K562 (cell line): ENCODE results near the gene NR3C2. TPM values are rescaled to one million over a fixed set of nuclear protein-coding genes. Genes with fewer than 3 reads are reported as not detected.

Experiments
- ATAC-seq: fragments of 200-7000 bp; cut with Tn5 transposase; 3 replicates; pipeline ENCODE4 v1.9.1; 2020; ENCODE audit warnings: moderate library complexity
- BruUV-seq: library from RNA; stranded (reverse); fragments of 400-500 nt; replicated peaks from 2 replicates; lab custom pipeline; 2021; lab: Mats Ljungman, UMichigan
- CTCF ChIA-PET: fragments of 300-600 bp; formaldehyde crosslinking; extraction: SDS; loops from one replicate; lab custom pipeline; 2021; ENCODE audit warnings: low intra/inter-chr PET ratio; lab: Yijun Ruan, JAX
- POLR2A ChIA-PET: fragments of 300-600, 350-650 bp; sonication (Branson Sonifier 250); formaldehyde crosslinking; extraction: SDS; loops from one replicate; lab custom pipeline; 2021; ENCODE audit warnings: antibody characterized with exemption, inconsistent platforms; lab: Yijun Ruan, JAX
- DNase-seq, 4 experiments: peaks; one replicate each; pipeline versions ENCODE4 v3.0.0 to v3.0.0-alpha.2; 2011 to 2018; ENCODE audit warnings: low spot score in 3 of 4, mixed read lengths in 3 of 4; ENCODE audit errors: extremely low read depth in 1 of 4
- FAIRE-seq: peaks from 2 replicates; lab custom pipeline; 2011; peaks lifted over from hg19 to GRCh38; lab: Jason Lieb, UNC
- H2AFZ ChIP-seq: 2 replicates; pipeline ENCODE4 v1.6.0; 2011; ENCODE audit warnings: low read depth, low read length, control low read depth, inconsistent platforms
- H3K27ac ChIP-seq: fragments of 200-600 bp; 3 replicates; pipeline ENCODE4 v1.8.0; 2011; ENCODE audit warnings: low read depth, mild to moderate bottlenecking, control low read depth, inconsistent platforms, low read length, moderate library complexity, mixed read lengths; ENCODE audit errors: extremely low read depth
- H3K27me3 ChIP-seq, 2 experiments: fragments of 300-600 bp in 1 of 2; 2 replicates in 1 of 2; 3 replicates in 1 of 2; pipeline versions ENCODE4 v1.6.0 to v1.8.0; 2011; ENCODE audit warnings: inconsistent platforms in 2 of 2, low read length in 2 of 2, mild to moderate bottlenecking in 1 of 2, mixed read lengths in 1 of 2, moderate library complexity in 1 of 2; ENCODE audit not compliant: control insufficient read depth in 2 of 2, insufficient read depth in 2 of 2
- H3K36me3 ChIP-seq: fragments of 300-600 bp; 3 replicates; pipeline ENCODE4 v1.8.0; 2011; ENCODE audit warnings: mild to moderate bottlenecking, low read length, inconsistent platforms; ENCODE audit not compliant: control insufficient read depth, insufficient read depth
- H3K4me1 ChIP-seq, 2 experiments: fragments of 200-600 bp in 1 of 2; replicated peaks in 1 of 2; 2 replicates in 1 of 2; 3 replicates in 1 of 2; pipeline versions ENCODE4 v1.5.1 to v1.8.0; 2011; ENCODE audit warnings: inconsistent platforms in 2 of 2, low read length in 2 of 2, mild to moderate bottlenecking in 1 of 2, mixed read lengths in 1 of 2, moderate library complexity in 1 of 2; ENCODE audit not compliant: control insufficient read depth in 2 of 2, insufficient read depth in 2 of 2
- H3K4me2 ChIP-seq: 2 replicates; pipeline ENCODE4 v1.6.1; 2011; ENCODE audit warnings: low read length, control low read depth, inconsistent platforms, mixed read lengths; ENCODE audit not compliant: insufficient read depth
- H3K4me3 ChIP-seq: fragments of 200-600 bp; sonication (generic), shearing (Covaris generic); 2 replicates; pipeline ENCODE4 v1.5.1; 2016; ENCODE audit warnings: control low read depth, inconsistent platforms
- H3K79me2 ChIP-seq: fragments of 200-600 bp; 3 replicates; pipeline ENCODE4 v1.8.0; 2011; ENCODE audit warnings: low read length, inconsistent platforms; ENCODE audit not compliant: control insufficient read depth, insufficient read depth
- H3K9ac ChIP-seq, 2 experiments: 2 replicates each; pipeline versions ENCODE4 v1.6.0 to v1.6.1; 2011; ENCODE audit warnings: low read depth in 2 of 2, low read length in 2 of 2, control low read depth in 1 of 2, inconsistent platforms in 1 of 2, mild to moderate bottlenecking in 1 of 2, mixed read lengths in 1 of 2; ENCODE audit not compliant: insufficient read depth in 1 of 2
- H3K9me1 ChIP-seq: one replicate; pipeline ENCODE4 v1.6.0; 2011; ENCODE audit warnings: inconsistent platforms, mild to moderate bottlenecking, low read length, moderate library complexity; ENCODE audit not compliant: control insufficient read depth, insufficient read depth
- H3K9me3 ChIP-seq: replicated peaks from 2 replicates; pipeline ENCODE4 v1.5.1; 2011; ENCODE audit warnings: low read depth, low read length, inconsistent platforms; ENCODE audit not compliant: control insufficient read depth, insufficient read depth
- H4K20me1 ChIP-seq: replicated peaks from 2 replicates; pipeline ENCODE4 v1.6.1; 2011; ENCODE audit warnings: low read length, inconsistent platforms, mixed read lengths; ENCODE audit not compliant: control insufficient read depth, insufficient read depth
- C11orf30 ChIP-seq: fragments of 450-650 bp; IDR thresholded peaks from 2 replicates; pipeline ENCODE4 v1.6.1; 2016; ENCODE audit warnings: low read depth, mild to moderate bottlenecking
- FOSL1 ChIP-seq: fragments of 200-800 bp; sonication (Bioruptor generic); conservative IDR thresholded peaks from 2 replicates; pipeline ENCODE4 v1.6.1; 2016; ENCODE audit warnings: missing genetic modification characterization, missing compliant biosample characterization
- HCFC1 ChIP-seq: IDR thresholded peaks from 2 replicates; pipeline ENCODE4 v1.6.1; 2012; ENCODE audit warnings: low read depth, low read length, improper control_type of control experiment
- JUND ChIP-seq, 2 experiments: IDR thresholded peaks; 2 replicates in 1 of 2; 3 replicates in 1 of 2; pipeline ENCODE4 v1.6.1; 2011; ENCODE audit warnings: borderline replicate concordance in 2 of 2, low read depth in 2 of 2, low read length in 2 of 2, improper control_type of control experiment in 1 of 2, missing biosample characterization in 1 of 2, missing genetic modification characterization in 1 of 2, missing genetic modification reagents in 1 of 2
- NFIC ChIP-seq: fragments of 450-650 bp; IDR thresholded peaks from 2 replicates; pipeline ENCODE4 v1.6.1; 2017; ENCODE audit warnings: mild to moderate bottlenecking, inconsistent platforms
- NFIX ChIP-seq: fragments of 250-450 bp; sonication (Bioruptor Pico); IDR thresholded peaks from 2 replicates; pipeline ENCODE4 v1.4.0; 2020; ENCODE audit warnings: low read depth, mild to moderate bottlenecking, moderate library complexity
- RAD21 ChIP-seq, 2 experiments: fragments of 250-450 bp in 1 of 2; fragments of 450-650 bp in 1 of 2; sonication (Bioruptor Pico) in 1 of 2; formaldehyde crosslinking in 1 of 2; IDR thresholded peaks in 1 of 2; conservative IDR thresholded peaks in 1 of 2; 2 replicates each; pipeline versions ENCODE4 v1.4.0 to v1.8.0; 2020 to 2022; ENCODE audit warnings: mild to moderate bottlenecking in 2 of 2, moderate library complexity in 1 of 2
- RB1 ChIP-seq: fragments of 450-650 bp; IDR thresholded peaks from 2 replicates; pipeline ENCODE4 v1.6.1; 2017; ENCODE audit warnings: low read depth, mild to moderate bottlenecking
- SETDB1 ChIP-seq: IDR thresholded peaks from one replicate; pipeline ENCODE4 v1.6.1; 2012; ENCODE audit warnings: low read length, control low read depth, inconsistent platforms
- SMAD1 ChIP-seq: fragments of 150-350 bp; IDR thresholded peaks from 2 replicates; pipeline ENCODE4 v1.6.1; 2014; ENCODE audit warnings: low read length, low read depth; ENCODE audit not compliant: partially characterized antibody
- SMC3 ChIP-seq: conservative IDR thresholded peaks from 2 replicates; pipeline ENCODE4 v1.6.1; 2011; ENCODE audit warnings: low read depth, low read length, improper control_type of control experiment; ENCODE audit not compliant: insufficient read depth
- SPI1 ChIP-seq: IDR thresholded peaks from 2 replicates; pipeline ENCODE4 v1.6.1; 2011; ENCODE audit warnings: low read depth, low read length, control low read depth, borderline replicate concordance
- TBL1XR1 ChIP-seq, 2 experiments: IDR thresholded peaks; 2 replicates each; pipeline ENCODE4 v1.6.1; 2012; ENCODE audit warnings: improper control_type of control experiment in 2 of 2, low read length in 2 of 2, mild to moderate bottlenecking in 1 of 2
- ZNF444 ChIP-seq: fragments of 250-450 bp; sonication (Bioruptor Pico); IDR thresholded peaks from 2 replicates; pipeline ENCODE4 v1.4.0; 2020; ENCODE audit warnings: mild to moderate bottlenecking, moderate library complexity
- WGBS: fragments of 100-300 bp; shearing (Covaris generic); methylation state at CpG from one replicate; pipeline ENCODE4 v1.1.6; 2016; ENCODE audit warnings: low coverage, mixed read lengths; ENCODE audit not compliant: insufficient coverage; ENCODE audit errors: missing lambda C conversion rate; 5-methylcytosine and 5-hydroxymethylcytosine counted together
- in situ Hi-C: fragments of 300-500 bp; cut with MboI; formaldehyde crosslinking; loops from 4 replicates; pipeline ENCODE4 v1.15.0; 2018; ENCODE audit warnings: inconsistent platforms, mixed read lengths
- intact Hi-C: fragments of 100-400 bp; cut with micrococcal nuclease; formaldehyde crosslinking; loops from 2 replicates; pipeline ENCODE4 v1.14.2; 2022
- polyA plus RNA-seq, 8 experiments: library from polyadenylated mRNA; depleted of rRNA in 4 of 8; stranded (reverse) in 5 of 8; unstranded in 3 of 8; fragments of >200 nt; fragmentation: Nextera tagmentation in 2 of 8; fragmentation: Illumina TruSeq in 1 of 8; extraction: Ambion mirVana in 2 of 8; extraction: Trizol in 1 of 8; gene quantifications; 2 replicates each; pipeline versions ENCODE4 v1.2.1 to v1.2.3, GENCODE V29; 2011 to 2014; ENCODE audit warnings: inconsistent platforms in 1 of 8, missing spikeins in 1 of 8
- total RNA-seq, 7 experiments: library from RNA; depleted of rRNA in 6 of 7; stranded (reverse); fragments of >200 nt in 6 of 7; fragmentation: Illumina TruSeq in 2 of 7; extraction: Trizol in 2 of 7; gene quantifications; 2 replicates each; pipeline versions ENCODE4 v1.2.1 to v1.2.3, GENCODE V29; 2011 to 2021; ENCODE audit warnings: low replicate concordance in 1 of 7
- TF ChIP-seq, protein P1 (sequence below), 2 experiments: fragments of 150-350 bp in 1 of 2; IDR thresholded peaks; 2 replicates each; pipeline ENCODE4 v1.6.1; 2012 to 2016; ENCODE audit warnings: low read depth in 2 of 2, low read length in 2 of 2, mild to moderate bottlenecking in 1 of 2, moderate library complexity in 1 of 2
- TF ChIP-seq, protein P2 (sequence below), 2 experiments: fragments of 450-650 bp in 1 of 2; sonication (generic) in 1 of 2; formaldehyde crosslinking in 1 of 2; IDR thresholded peaks in 1 of 2; conservative IDR thresholded peaks in 1 of 2; 2 replicates each; pipeline versions ENCODE4 v1.6.1 to v1.8.1; 2016 to 2023; ENCODE audit warnings: mild to moderate bottlenecking in 2 of 2, moderate library complexity in 2 of 2, inconsistent platforms in 1 of 2, missing genetic modification reagents in 1 of 2

The NR3C2 gene
- total and polyA plus RNA-seq, 9 of the 15 experiments (the other 6 are each of a cell fraction or from before 2014, with no cell fraction given): 0.01 to 0.28 (median 0.16) TPM; not detected in 2

DNA sequence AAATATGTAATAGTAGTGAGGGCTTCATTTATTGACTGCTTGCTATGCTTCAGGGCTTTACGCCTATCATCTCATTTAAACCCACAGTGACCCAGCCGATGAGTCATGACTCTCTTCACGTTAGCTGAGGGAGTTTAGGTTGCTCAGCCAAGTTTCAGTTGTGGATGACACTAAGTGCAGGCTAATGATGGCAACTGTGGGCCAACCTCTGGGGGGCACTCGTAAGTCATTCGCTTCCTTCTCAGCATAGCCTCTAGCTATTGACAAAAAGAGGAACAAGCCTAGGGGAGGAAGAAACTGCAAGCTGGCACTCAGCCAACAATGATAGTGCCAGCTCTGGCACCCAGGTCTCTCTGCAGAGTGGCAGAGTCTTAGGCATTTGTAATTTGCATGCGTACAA lies 385.3 kb downstream of the NR3C2 start:
- H3K79me2 ChIP-seq: no peaks in the 10 kb centered on the region
- FAIRE-seq: no peak
- POLR2A ChIA-PET: no interaction called here
- H3K4me1 ChIP-seq: no peaks in the 10 kb centered on the region
- H3K9me1 ChIP-seq: no peaks in the 10 kb centered on the region
- no peak overlapping the region for H3K4me3 ChIP-seq
- WGBS: 5% methylated on average over 6 of the region's 6 CpGs
- H3K36me3 ChIP-seq: no peaks in the 10 kb centered on the region
- peak; percentile 20 to 42 (median 22) for DNase-seq
- intact Hi-C loops: no loop called here
- H3K27ac ChIP-seq: no peak overlapping the region
- peak; percentile 93 for ATAC-seq
- no peaks in the 10 kb centered on the region for H4K20me1 ChIP-seq
- H2AFZ ChIP-seq: no peak overlapping the region
- H3K27me3 ChIP-seq: peaks cover 2% of the 10 kb centered on the region in 2 experiments; a peak in 2 of 5 replicates
- CTCF ChIA-PET: no interaction called here
- BruUV-seq: no TSS peak
- H3K4me2 ChIP-seq: no peak overlapping the region
- H3K9me3 ChIP-seq: no peaks in the 10 kb centered on the region
- H3K9ac ChIP-seq: no peak overlapping the region
- in situ Hi-C loops: no loop called here
- peak; percentile 57 for TF ChIP-seq SMAD1
- TF ChIP-seq SETDB1: no peak
- peak; percentile 98 for TF ChIP-seq NFIC
- TF ChIP-seq TBL1XR1 (IDR thresholded peaks at IDR 0.05; ENCODE audit: low read length in 2 of 2): no peak
- no peak for TF ChIP-seq RB1
- TF ChIP-seq RAD21 (CRISPR knock-in tag; conservative IDR thresholded peaks at IDR 0.05 in 1 of 2, IDR thresholded peaks at IDR 0.05 in 1 of 2): peak; percentile 28 to 43; a peak in 2 of 4 replicates
- TF ChIP-seq HCFC1: no peak
- TF ChIP-seq, protein P1, sequence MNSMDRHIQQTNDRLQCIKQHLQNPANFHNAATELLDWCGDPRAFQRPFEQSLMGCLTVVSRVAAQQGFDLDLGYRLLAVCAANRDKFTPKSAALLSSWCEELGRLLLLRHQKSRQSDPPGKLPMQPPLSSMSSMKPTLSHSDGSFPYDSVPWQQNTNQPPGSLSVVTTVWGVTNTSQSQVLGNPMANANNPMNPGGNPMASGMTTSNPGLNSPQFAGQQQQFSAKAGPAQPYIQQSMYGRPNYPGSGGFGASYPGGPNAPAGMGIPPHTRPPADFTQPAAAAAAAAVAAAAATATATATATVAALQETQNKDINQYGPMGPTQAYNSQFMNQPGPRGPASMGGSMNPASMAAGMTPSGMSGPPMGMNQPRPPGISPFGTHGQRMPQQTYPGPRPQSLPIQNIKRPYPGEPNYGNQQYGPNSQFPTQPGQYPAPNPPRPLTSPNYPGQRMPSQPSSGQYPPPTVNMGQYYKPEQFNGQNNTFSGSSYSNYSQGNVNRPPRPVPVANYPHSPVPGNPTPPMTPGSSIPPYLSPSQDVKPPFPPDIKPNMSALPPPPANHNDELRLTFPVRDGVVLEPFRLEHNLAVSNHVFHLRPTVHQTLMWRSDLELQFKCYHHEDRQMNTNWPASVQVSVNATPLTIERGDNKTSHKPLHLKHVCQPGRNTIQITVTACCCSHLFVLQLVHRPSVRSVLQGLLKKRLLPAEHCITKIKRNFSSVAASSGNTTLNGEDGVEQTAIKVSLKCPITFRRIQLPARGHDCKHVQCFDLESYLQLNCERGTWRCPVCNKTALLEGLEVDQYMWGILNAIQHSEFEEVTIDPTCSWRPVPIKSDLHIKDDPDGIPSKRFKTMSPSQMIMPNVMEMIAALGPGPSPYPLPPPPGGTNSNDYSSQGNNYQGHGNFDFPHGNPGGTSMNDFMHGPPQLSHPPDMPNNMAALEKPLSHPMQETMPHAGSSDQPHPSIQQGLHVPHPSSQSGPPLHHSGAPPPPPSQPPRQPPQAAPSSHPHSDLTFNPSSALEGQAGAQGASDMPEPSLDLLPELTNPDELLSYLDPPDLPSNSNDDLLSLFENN (IDR thresholded peaks at IDR 0.05; ENCODE audit: low read depth in 2 of 2, low read length in 2 of 2): no peak
- TF ChIP-seq ZNF444 (CRISPR knock-in tag): no peak
- no peak; the same call in 1 of the 2 replicates for TF ChIP-seq JUND (IDR thresholded peaks at IDR 0.05; ENCODE audit: borderline replicate concordance, low read depth, low read length)
- TF ChIP-seq JUND (tag; IDR thresholded peaks at IDR 0.05; ENCODE audit: borderline replicate concordance, low read depth, low read length): peak; percentile 80; the same call in 2 of the 3 replicates
- TF ChIP-seq NFIX (CRISPR knock-in tag): peak; percentile 81
- peak; percentile 54 for TF ChIP-seq FOSL1 (tag)
- TF ChIP-seq, protein P2, sequence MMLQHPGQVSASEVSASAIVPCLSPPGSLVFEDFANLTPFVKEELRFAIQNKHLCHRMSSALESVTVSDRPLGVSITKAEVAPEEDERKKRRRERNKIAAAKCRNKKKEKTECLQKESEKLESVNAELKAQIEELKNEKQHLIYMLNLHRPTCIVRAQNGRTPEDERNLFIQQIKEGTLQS (IDR thresholded peaks at IDR 0.05): peak; percentile 60
- TF ChIP-seq, protein P2 (CRISPR knock-in tag; conservative IDR thresholded peaks at IDR 0.05): no peak
- peak; percentile 83 for TF ChIP-seq SPI1
- 0 out of 2 replicates have a peak, but pooled peaks have one; percentile 15 for TF ChIP-seq SMC3
- 0 out of 2 replicates have a peak, but pooled peaks have one; percentile 12 for TF ChIP-seq C11orf30
